Peyer's patch (tissue), 4 donors: ENCODE results near the gene FOXS1. TPM values are rescaled to one million over a fixed set of nuclear protein-coding genes. Genes with fewer than 3 reads are reported as not detected.

Source experiments
- DNase-seq, 3 donors: peaks; one replicate each; pipeline ENCODE4 v3.0.0-alpha.2; 2017 to 2019
- H3K27ac ChIP-seq, 4 donors: fragments of 200-600 bp; sonication (generic); one replicate each; pipeline ENCODE4 v1.5.1; 2016 to 2019
- H3K27me3 ChIP-seq, 2 donors: fragments of 200-600 bp; sonication (generic); one replicate each; pipeline ENCODE4 v1.5.1; 2019
- H3K36me3 ChIP-seq, 3 donors: fragments of 200-600 bp; sonication (generic); one replicate each; pipeline ENCODE4 v1.5.1; 2016 to 2019
- H3K4me1 ChIP-seq, 4 donors: fragments of 200-600 bp; sonication (generic); one replicate each; pipeline ENCODE4 v1.5.1; 2016 to 2019
- H3K4me3 ChIP-seq, 4 donors: fragments of 200-600 bp; sonication (generic); 1 replicate in 3 of 4; 2 replicates in 1 of 4; pipeline ENCODE4 v1.5.1; 2016 to 2019; ENCODE audit warnings: mild to moderate bottlenecking in 1 of 4
- H3K9me3 ChIP-seq, 4 donors: fragments of 200-600 bp; sonication (generic); one replicate each; pipeline ENCODE4 v1.5.1; 2016 to 2019; ENCODE audit warnings: mild to moderate bottlenecking in 1 of 4
- CTCF ChIP-seq, 6 experiments: fragments of 450-650 bp in 4 of 6; fragments of 200-600 bp in 2 of 6; sonication (generic) in 1 of 6; IDR thresholded peaks; one replicate each; pipeline ENCODE4 v1.5.1; 2017 to 2019; ENCODE audit warnings: antibody characterized with exemption in 6 of 6, mild to moderate bottlenecking in 3 of 6, moderate library complexity in 1 of 6
- POLR2A ChIP-seq, 2 donors: fragments of 450-650 bp; IDR thresholded peaks; one replicate each; pipeline ENCODE4 v1.5.1; 2017; ENCODE audit warnings: antibody characterized with exemption in 2 of 2, mild to moderate bottlenecking in 2 of 2, moderate library complexity in 2 of 2
- total RNA-seq, 4 donors: library from RNA; depleted of rRNA; stranded (reverse); fragments of >200 nt; gene quantifications; one replicate each; pipeline ENCODE4 v1.1.0, GENCODE V29; 2016

The FOXS1 gene
- total RNA-seq, 4 donors from 2014 or later: not detected

GRCh38 chr20:31877684-31878083 lies 32.3 kb upstream of the FOXS1 start:
- Histone ChIP-seq H3K36me3 (no peaks in the 10 kb centered on the region), H3K27me3 (no peaks in the 10 kb centered on the region), H3K27ac (no peak overlapping the region), H3K4me3 (no peak overlapping the region), H3K4me1 (no peaks in the 10 kb centered on the region), H3K9me3 (no peaks in the 10 kb centered on the region)
- no peak for DNase-seq
- TF ChIP-seq CTCF (IDR thresholded peaks at IDR 0.05): no peak
- no peak for TF ChIP-seq POLR2A (IDR thresholded peaks at IDR 0.05)

- DNase-seq: no peak
- TF ChIP-seq POLR2A (IDR thresholded peaks at IDR 0.05): no peak
- TF ChIP-seq CTCF (IDR thresholded peaks at IDR 0.05): no peak
- H3K9me3 ChIP-seq: no peaks in the 10 kb centered on the region
- H3K27ac ChIP-seq: no peak overlapping the region
- H3K36me3 ChIP-seq: no peaks in the 10 kb centered on the region
- H3K4me3 ChIP-seq: no peak overlapping the region
- H3K4me1 ChIP-seq: peaks cover 0 to under 1% (median under 1%) of the 10 kb centered on the region in 4 donors
- H3K27me3 ChIP-seq: no peaks in the 10 kb centered on the region
These were observed 30.3 kb upstream of the FOXS1 start for GRCh38 chr20:31875671-31876070.

GRCh38 chr20:31872406-31872805 lies 27.0 kb upstream of the FOXS1 start:
- H3K27ac ChIP-seq: no peak overlapping the region
- H3K4me3 ChIP-seq: no peak overlapping the region
- peaks cover 0 to 15% (median 6%) of the 10 kb centered on the region in 4 donors for H3K4me1 ChIP-seq
- peaks cover 0 to 7% of the 10 kb centered on the region in 2 donors for H3K27me3 ChIP-seq
- DNase-seq: peak in 1 of 3 donors; percentile 38
- TF ChIP-seq CTCF (IDR thresholded peaks at IDR 0.05): no peak
- H3K36me3 ChIP-seq: no peaks in the 10 kb centered on the region
- no peaks in the 10 kb centered on the region for H3K9me3 ChIP-seq

GRCh38 chr20:31871618-31871954 lies 26.2 kb upstream of the FOXS1 start:
- peaks cover 0 to 7% of the 10 kb centered on the region in 2 donors for H3K27me3 ChIP-seq
- peaks cover 0 to 15% (median 6%) of the 10 kb centered on the region in 4 donors for H3K4me1 ChIP-seq
- no peaks in the 10 kb centered on the region for H3K9me3 ChIP-seq
- H3K36me3 ChIP-seq: no peaks in the 10 kb centered on the region
- no peak overlapping the region for H3K4me3 ChIP-seq
- H3K27ac ChIP-seq: no peak overlapping the region
- DNase-seq: no peak
- TF ChIP-seq POLR2A (IDR thresholded peaks at IDR 0.05): no peak
- TF ChIP-seq CTCF (IDR thresholded peaks at IDR 0.05): no peak

- H3K4me1 ChIP-seq: peaks cover 0 to 15% (median 6%) of the 10 kb centered on the region in 4 donors
- no peaks in the 10 kb centered on the region for H3K9me3 ChIP-seq
- peak overlapping the region; percentile 57 to 77 (median 76) for H3K4me3 ChIP-seq
- no peak for TF ChIP-seq POLR2A (IDR thresholded peaks at IDR 0.05)
- TF ChIP-seq CTCF (IDR thresholded peaks at IDR 0.05): no peak
- H3K36me3 ChIP-seq: no peaks in the 10 kb centered on the region
- H3K27ac ChIP-seq: peak overlapping the region; percentile 10 to 55 (median 38)
- DNase-seq: peak in 2 of 3 donors; percentile 66
- peaks cover 0 to 7% of the 10 kb centered on the region in 2 donors for H3K27me3 ChIP-seq
These were observed 25.6 kb upstream of the FOXS1 start for GRCh38 chr20:31870726-31871617.
